ENCODE measurements around the gene NCK1.

DNA sequence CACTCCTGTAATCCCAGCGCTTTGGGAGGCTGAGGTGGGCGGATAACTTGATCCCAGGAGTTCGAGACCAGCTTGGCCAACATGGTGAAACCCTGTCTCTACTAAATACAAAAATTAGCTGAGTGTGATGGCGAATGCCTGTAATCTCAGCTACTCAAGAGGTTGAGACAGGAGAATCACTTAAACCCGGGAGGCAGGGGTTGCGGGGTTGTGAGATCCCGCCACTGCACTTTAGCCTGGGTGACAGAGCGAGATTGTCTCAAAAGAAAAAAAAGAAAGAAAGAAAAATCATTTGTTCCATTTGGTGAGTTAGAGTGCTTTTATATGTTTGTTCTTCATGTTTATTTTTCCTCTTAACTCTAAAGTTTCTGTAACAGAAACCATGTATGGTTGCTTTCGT lies 7.3 kb downstream of the NCK1 start:
- TF ChIP-seq CTCF (IDR thresholded peaks at IDR 0.05; ENCODE audit: low read depth, low read length) (no peak), POLR2A (IDR thresholded peaks at IDR 0.05; ENCODE audit: extremely low read depth, insufficient read length) (no peak), MYC (IDR thresholded peaks at IDR 0.05; ENCODE audit: low read depth, low read length) (no peak)
- TF ChIP-seq, protein P1, sequence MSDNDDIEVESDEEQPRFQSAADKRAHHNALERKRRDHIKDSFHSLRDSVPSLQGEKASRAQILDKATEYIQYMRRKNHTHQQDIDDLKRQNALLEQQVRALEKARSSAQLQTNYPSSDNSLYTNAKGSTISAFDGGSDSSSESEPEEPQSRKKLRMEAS (IDR thresholded peaks at IDR 0.05; ENCODE audit: low read depth, low read length), result no peak
